HL-60 (cell line): ENCODE data around the gene MAD2L2.

ENCODE experiments used
- GABPA ChIP-seq: IDR thresholded peaks from 2 replicates; pipeline ENCODE4 v1.6.1; 2012; ENCODE audit warnings: low read depth
- POLR2AphosphoS5 ChIP-seq: IDR thresholded peaks from 2 replicates; pipeline ENCODE4 v1.6.1; 2012; ENCODE audit warnings: low read depth
- REST ChIP-seq: IDR thresholded peaks from 2 replicates; pipeline ENCODE4 v1.6.1; 2012; ENCODE audit warnings: low read depth; ENCODE audit not compliant: insufficient replicate concordance
- SPI1 ChIP-seq: IDR thresholded peaks from 2 replicates; pipeline ENCODE4 v1.6.1; 2012; ENCODE audit warnings: low read depth, mild to moderate bottlenecking, borderline replicate concordance
- TF ChIP-seq, protein P1 (sequence below): IDR thresholded peaks from one replicate; pipeline ENCODE4 v1.5.1; 2011; ENCODE audit warnings: low read length, control low read depth, inconsistent platforms; ENCODE audit not compliant: insufficient read depth

DNA sequence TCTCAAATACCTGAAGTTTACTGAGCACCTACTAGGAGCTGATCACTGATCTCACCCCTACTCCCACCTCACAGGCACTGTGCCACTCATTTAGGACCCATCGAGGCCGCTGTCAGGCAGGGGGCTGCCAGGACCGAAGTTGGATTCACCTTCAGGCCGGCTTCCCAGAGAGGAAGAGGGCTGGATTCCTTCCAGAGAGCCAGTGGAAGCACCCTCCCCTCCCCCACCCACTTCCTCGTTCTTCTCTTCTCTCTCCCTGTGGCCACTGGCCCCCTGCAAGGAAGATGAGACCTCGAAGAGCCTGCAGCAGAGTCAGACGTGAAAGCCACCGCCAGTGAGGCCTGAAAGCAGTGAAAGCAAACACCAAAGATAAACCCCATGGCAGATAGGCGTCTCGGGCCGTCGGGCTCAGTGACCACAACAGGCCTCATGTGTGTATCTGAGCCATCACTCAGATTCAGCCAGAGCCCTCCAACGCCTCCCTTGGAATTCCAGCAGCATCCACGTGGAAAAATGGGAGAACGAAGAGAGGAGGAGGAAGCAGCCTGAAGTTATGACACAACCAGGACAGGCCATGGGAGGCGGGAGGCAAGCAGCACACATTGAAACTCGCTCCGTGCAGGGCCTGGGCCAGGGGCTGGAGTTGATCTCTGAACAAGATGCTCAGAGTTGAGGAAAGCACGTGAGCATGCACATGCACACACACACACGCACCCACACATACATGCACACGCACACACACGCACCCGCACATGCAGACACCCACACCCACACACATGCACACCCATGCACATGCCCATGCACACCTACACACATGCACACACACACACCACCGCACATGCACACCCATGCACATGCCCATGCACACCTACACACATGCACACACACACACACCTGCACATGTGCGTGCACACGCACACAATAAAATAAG lies 48.8 kb upstream of the MAD2L2 start:
- TF ChIP-seq, protein P1, sequence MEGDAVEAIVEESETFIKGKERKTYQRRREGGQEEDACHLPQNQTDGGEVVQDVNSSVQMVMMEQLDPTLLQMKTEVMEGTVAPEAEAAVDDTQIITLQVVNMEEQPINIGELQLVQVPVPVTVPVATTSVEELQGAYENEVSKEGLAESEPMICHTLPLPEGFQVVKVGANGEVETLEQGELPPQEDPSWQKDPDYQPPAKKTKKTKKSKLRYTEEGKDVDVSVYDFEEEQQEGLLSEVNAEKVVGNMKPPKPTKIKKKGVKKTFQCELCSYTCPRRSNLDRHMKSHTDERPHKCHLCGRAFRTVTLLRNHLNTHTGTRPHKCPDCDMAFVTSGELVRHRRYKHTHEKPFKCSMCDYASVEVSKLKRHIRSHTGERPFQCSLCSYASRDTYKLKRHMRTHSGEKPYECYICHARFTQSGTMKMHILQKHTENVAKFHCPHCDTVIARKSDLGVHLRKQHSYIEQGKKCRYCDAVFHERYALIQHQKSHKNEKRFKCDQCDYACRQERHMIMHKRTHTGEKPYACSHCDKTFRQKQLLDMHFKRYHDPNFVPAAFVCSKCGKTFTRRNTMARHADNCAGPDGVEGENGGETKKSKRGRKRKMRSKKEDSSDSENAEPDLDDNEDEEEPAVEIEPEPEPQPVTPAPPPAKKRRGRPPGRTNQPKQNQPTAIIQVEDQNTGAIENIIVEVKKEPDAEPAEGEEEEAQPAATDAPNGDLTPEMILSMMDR = no peak
- TF ChIP-seq POLR2AphosphoS5 = no peak
- no peak; the same call in 1 of the 2 replicates for TF ChIP-seq SPI1
- no peak for TF ChIP-seq REST
- TF ChIP-seq GABPA = no peak
